MM.1S (cell line): ENCODE data around the gene ZFHX3.

ENCODE experiments used
- DNase-seq: peaks from one replicate; pipeline ENCODE4 v3.0.0-alpha.2; 2015
- H2AFZ ChIP-seq: fragments of 300-600 bp; sonication (generic); 2 replicates; pipeline ENCODE4 v1.6.0; 2016; ENCODE audit warnings: antibody characterized with exemption, low read length
- H3F3A ChIP-seq: fragments of 300-600 bp; sonication (generic); 2 replicates; pipeline ENCODE4 v1.6.1; 2016; ENCODE audit warnings: mild to moderate bottlenecking, antibody characterized with exemption, low read length, moderate library complexity, mixed read lengths; ENCODE audit not compliant: insufficient read depth
- H3K27ac ChIP-seq: fragments of 300-600 bp; sonication (generic); 2 replicates; pipeline ENCODE4 v1.5.1; 2016; ENCODE audit warnings: mild to moderate bottlenecking, low read length
- H3K27me3 ChIP-seq: fragments of 300-600 bp; sonication (generic); replicated peaks from 2 replicates; pipeline ENCODE4 v1.6.0; 2016; ENCODE audit warnings: low read length; ENCODE audit not compliant: insufficient read depth
- H3K36me3 ChIP-seq: fragments of 300-600 bp; sonication (generic); replicated peaks from 2 replicates; pipeline ENCODE4 v1.6.1; 2016; ENCODE audit warnings: mild to moderate bottlenecking, low read length, mixed read lengths; ENCODE audit not compliant: insufficient read depth
- H3K4me1 ChIP-seq: fragments of 300-600 bp; sonication (generic); 2 replicates; pipeline ENCODE4 v1.6.1; 2016; ENCODE audit warnings: low read length, mixed read lengths
- H3K4me2 ChIP-seq: fragments of 300-600 bp; sonication (generic); 2 replicates; pipeline ENCODE4 v1.6.0; 2016; ENCODE audit warnings: low read depth, low read length
- H3K4me3 ChIP-seq: fragments of 300-600 bp; sonication (generic); 2 replicates; pipeline ENCODE4 v1.5.1; 2016; ENCODE audit warnings: low read length, mixed read lengths
- H3K79me2 ChIP-seq: fragments of 300-600 bp; sonication (generic); 2 replicates; pipeline ENCODE4 v1.6.1; 2016; ENCODE audit warnings: mixed run types, low read length, mixed read lengths
- H3K9ac ChIP-seq: fragments of 300-600 bp; sonication (generic); 2 replicates; pipeline ENCODE4 v1.6.1; 2016; ENCODE audit warnings: low read length, mixed read lengths
- H3K9me2 ChIP-seq: fragments of 300-600 bp; sonication (generic); replicated peaks from 2 replicates; pipeline ENCODE4 v1.6.1; 2016; ENCODE audit warnings: mild to moderate bottlenecking, low read length, mixed read lengths; ENCODE audit not compliant: insufficient read depth
- H3K9me3 ChIP-seq: fragments of 300-600 bp; sonication (generic); replicated peaks from 2 replicates; pipeline ENCODE4 v1.6.1; 2016; ENCODE audit warnings: mild to moderate bottlenecking, low read length, mixed read lengths; ENCODE audit not compliant: insufficient read depth
- H4K20me1 ChIP-seq: fragments of 300-600 bp; sonication (generic); 2 replicates; pipeline ENCODE4 v1.6.1; 2016; ENCODE audit warnings: mild to moderate bottlenecking, low read length, moderate library complexity, mixed read lengths; ENCODE audit not compliant: insufficient read depth
- CTCF ChIP-seq: fragments of 300-600 bp; sonication (generic); IDR thresholded peaks from 2 replicates; pipeline ENCODE4 v1.5.1; 2016; ENCODE audit warnings: antibody characterized with exemption, low read length, mixed read lengths
- EZH2 ChIP-seq: fragments of 300-600 bp; sonication (generic); optimal IDR thresholded peaks from 2 replicates; pipeline ENCODE3; 2017; ENCODE audit warnings: low read depth, mild to moderate bottlenecking, antibody characterized with exemption, low read length, mixed read lengths
- EZH2phosphoT487 ChIP-seq: fragments of 300-600 bp; sonication (generic); IDR thresholded peaks from 2 replicates; pipeline ENCODE4 v1.6.1; 2018; ENCODE audit warnings: antibody characterized with exemption, low read length

ZFHX3 gene

GRCh38 chr16:72940886-72941285, 107.0 kb downstream of the ZFHX3 start:
- TF ChIP-seq EZH2phosphoT487 (no peak), EZH2 (no peak), CTCF (no peak)
- Histone ChIP-seq H3K4me3 (no peak overlapping the region), H3F3A (no peaks in the 10 kb centered on the region), H3K9ac (no peak overlapping the region), H3K27ac (no peak overlapping the region), H4K20me1 (no peaks in the 10 kb centered on the region), H3K9me2 (no peaks in the 10 kb centered on the region), H3K79me2 (no peaks in the 10 kb centered on the region), H3K4me1 (no peaks in the 10 kb centered on the region), H2AFZ (no peak overlapping the region), H3K36me3 (no peaks in the 10 kb centered on the region), H3K27me3 (no peaks in the 10 kb centered on the region), H3K9me3 (no peaks in the 10 kb centered on the region), H3K4me2 (no peak overlapping the region)
- DNase-seq = no peak

- Histone ChIP-seq H3K9ac (no peak overlapping the region), H3K36me3 (no peaks in the 10 kb centered on the region), H3K9me2 (no peaks in the 10 kb centered on the region), H2AFZ (no peak overlapping the region), H3K27ac (no peak overlapping the region), H4K20me1 (no peaks in the 10 kb centered on the region), H3F3A (no peaks in the 10 kb centered on the region), H3K27me3 (no peaks in the 10 kb centered on the region), H3K9me3 (no peaks in the 10 kb centered on the region), H3K4me3 (no peak overlapping the region), H3K4me1 (no peaks in the 10 kb centered on the region), H3K4me2 (no peak overlapping the region), H3K79me2 (no peaks in the 10 kb centered on the region)
- no peak for DNase-seq
- no peak for TF ChIP-seq EZH2
- no peak for TF ChIP-seq EZH2phosphoT487
- no peak for TF ChIP-seq CTCF
These were observed 108.7 kb downstream of the ZFHX3 start for GRCh38 chr16:72939247-72939646.

GRCh38 chr16:72938795-72939164, 109.1 kb downstream of the ZFHX3 start:
- Histone ChIP-seq H3K27me3 (no peaks in the 10 kb centered on the region), H3K27ac (no peak overlapping the region), H3K9me2 (no peaks in the 10 kb centered on the region)

More at GRCh38 chr16:72938795-72939164, 109.1 kb downstream of the ZFHX3 start:
- H3K4me2 ChIP-seq = no peak overlapping the region
- no peaks in the 10 kb centered on the region for H4K20me1 ChIP-seq
- H3K9me3 ChIP-seq = no peaks in the 10 kb centered on the region
- no peak for TF ChIP-seq CTCF
- TF ChIP-seq EZH2phosphoT487 = no peak
- TF ChIP-seq EZH2 = no peak
- H3K79me2 ChIP-seq = no peaks in the 10 kb centered on the region
- H2AFZ ChIP-seq = no peak overlapping the region
- no peaks in the 10 kb centered on the region for H3K36me3 ChIP-seq
- no peaks in the 10 kb centered on the region for H3K4me1 ChIP-seq
- H3K4me3 ChIP-seq = no peak overlapping the region
- no peak for DNase-seq
- H3K9ac ChIP-seq = no peak overlapping the region
- H3F3A ChIP-seq = no peaks in the 10 kb centered on the region
